HCT116 (cell line): ENCODE results near the gene FXYD2.

Source experiments
- FOSL1 ChIP-seq: IDR thresholded peaks from 2 replicates; pipeline ENCODE4 v1.6.1; 2012; ENCODE audit warnings: low read depth
- POLR2AphosphoS5 ChIP-seq: IDR thresholded peaks from 2 replicates; pipeline ENCODE4 v1.6.1; 2011; ENCODE audit warnings: mild to moderate bottlenecking, low read depth, low read length, moderate library complexity
- TF ChIP-seq, protein P1 (sequence below), 3 experiments: fragments of 200-600 bp in 1 of 3; sonication (generic) in 1 of 3; IDR thresholded peaks in 2 of 3; conservative IDR thresholded peaks in 1 of 3; 2 replicates each; pipeline ENCODE4 v1.5.1; 2012 to 2017; ENCODE audit warnings: low read depth in 2 of 3, low read length in 2 of 3, antibody characterized with exemption in 1 of 3, borderline replicate concordance in 1 of 3, control low read depth in 1 of 3, mild to moderate bottlenecking in 1 of 3, mixed read lengths in 1 of 3, mixed run types in 1 of 3, moderate library complexity in 1 of 3; ENCODE audit not compliant: insufficient read depth in 1 of 3

DNA sequence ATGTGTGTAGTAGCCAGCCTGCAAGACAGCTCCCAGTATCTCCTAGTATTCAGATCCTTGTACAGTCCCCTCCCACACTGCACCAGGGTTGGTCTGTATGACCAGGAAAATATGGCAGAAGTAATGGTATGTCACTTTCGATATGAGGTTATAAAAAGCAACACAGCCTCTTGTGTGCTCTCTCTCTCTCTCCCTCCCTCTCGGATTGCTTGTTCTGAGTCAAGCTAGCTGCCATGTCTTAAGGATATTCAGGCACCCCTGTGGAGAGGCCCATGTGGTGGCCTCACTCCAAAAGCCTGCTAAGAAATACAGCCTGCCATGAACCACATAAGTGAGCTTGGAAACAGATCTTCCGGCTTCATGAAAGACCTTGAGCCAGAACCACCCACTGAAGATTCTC is 26.6 kb upstream of the FXYD2 start:
- TF ChIP-seq, protein P1, sequence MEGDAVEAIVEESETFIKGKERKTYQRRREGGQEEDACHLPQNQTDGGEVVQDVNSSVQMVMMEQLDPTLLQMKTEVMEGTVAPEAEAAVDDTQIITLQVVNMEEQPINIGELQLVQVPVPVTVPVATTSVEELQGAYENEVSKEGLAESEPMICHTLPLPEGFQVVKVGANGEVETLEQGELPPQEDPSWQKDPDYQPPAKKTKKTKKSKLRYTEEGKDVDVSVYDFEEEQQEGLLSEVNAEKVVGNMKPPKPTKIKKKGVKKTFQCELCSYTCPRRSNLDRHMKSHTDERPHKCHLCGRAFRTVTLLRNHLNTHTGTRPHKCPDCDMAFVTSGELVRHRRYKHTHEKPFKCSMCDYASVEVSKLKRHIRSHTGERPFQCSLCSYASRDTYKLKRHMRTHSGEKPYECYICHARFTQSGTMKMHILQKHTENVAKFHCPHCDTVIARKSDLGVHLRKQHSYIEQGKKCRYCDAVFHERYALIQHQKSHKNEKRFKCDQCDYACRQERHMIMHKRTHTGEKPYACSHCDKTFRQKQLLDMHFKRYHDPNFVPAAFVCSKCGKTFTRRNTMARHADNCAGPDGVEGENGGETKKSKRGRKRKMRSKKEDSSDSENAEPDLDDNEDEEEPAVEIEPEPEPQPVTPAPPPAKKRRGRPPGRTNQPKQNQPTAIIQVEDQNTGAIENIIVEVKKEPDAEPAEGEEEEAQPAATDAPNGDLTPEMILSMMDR (IDR thresholded peaks at IDR 0.05 in 2 of 3, conservative IDR thresholded peaks at IDR 0.05 in 1 of 3; ENCODE audit: borderline replicate concordance in 1 of 3, insufficient read depth in 1 of 3, low read depth in 2 of 3, low read length in 2 of 3) = no peak
- TF ChIP-seq POLR2AphosphoS5 (no peak), FOSL1 (no peak)
